Fibroblast of lung (primary cell): ENCODE measurements around the gene TLR6. TPM values are rescaled to one million over a fixed set of nuclear protein-coding genes. Genes with fewer than 3 reads are reported as not detected.

ENCODE experiments used
- DNase-seq, 2 donors: peaks; one replicate each; pipeline versions ENCODE4 v3.0.0 to v3.0.0-alpha.2; 2010; ENCODE audit warnings: low read depth in 2 of 2
- H2AFZ ChIP-seq: 2 replicates; pipeline ENCODE4 v1.5.1; 2012; ENCODE audit warnings: low read length, control low read depth, inconsistent platforms
- H3K27ac ChIP-seq: 2 replicates; pipeline ENCODE4 v1.5.1; 2011; ENCODE audit warnings: low read length, control low read depth; ENCODE audit not compliant: insufficient read depth
- H3K27me3 ChIP-seq: 2 replicates; pipeline ENCODE4 v1.5.1; 2011; ENCODE audit warnings: mild to moderate bottlenecking, low read length; ENCODE audit not compliant: control insufficient read depth, insufficient read depth
- H3K36me3 ChIP-seq: 2 replicates; pipeline ENCODE4 v1.5.1; 2011; ENCODE audit warnings: low read length; ENCODE audit not compliant: control insufficient read depth, insufficient read depth
- H3K4me1 ChIP-seq: 2 replicates; pipeline ENCODE4 v1.5.1; 2011; ENCODE audit warnings: low read length; ENCODE audit not compliant: control insufficient read depth, insufficient read depth; ENCODE audit errors: extremely low read depth
- H3K4me2 ChIP-seq: 2 replicates; pipeline ENCODE4 v1.5.1; 2011; ENCODE audit warnings: low read length, control low read depth; ENCODE audit not compliant: insufficient read depth; ENCODE audit errors: extremely low read depth
- H3K4me3 ChIP-seq, 4 experiments: fragments of 200-600 bp in 1 of 4; sonication (generic) in 1 of 4; replicated peaks in 1 of 4; 2 replicates each; pipeline ENCODE4 v1.5.1; 2011 to 2016; ENCODE audit warnings: low read length in 4 of 4, low read depth in 3 of 4, mild to moderate bottlenecking in 3 of 4, control low read depth in 2 of 4, inconsistent platforms in 1 of 4, mixed read lengths in 1 of 4; ENCODE audit not compliant: insufficient read depth in 1 of 4; ENCODE audit errors: control extremely low read depth in 1 of 4
- H3K79me2 ChIP-seq: 2 replicates; pipeline ENCODE4 v1.5.1; 2012; ENCODE audit warnings: mild to moderate bottlenecking, low read length, inconsistent platforms; ENCODE audit not compliant: control insufficient read depth, insufficient read depth
- H3K9ac ChIP-seq: 2 replicates; pipeline ENCODE4 v1.5.1; 2011; ENCODE audit warnings: mild to moderate bottlenecking, low read length, control low read depth; ENCODE audit not compliant: insufficient read depth
- H3K9me3 ChIP-seq: 2 replicates; pipeline ENCODE4 v1.5.1; 2012; ENCODE audit warnings: low read depth, low read length; ENCODE audit not compliant: control insufficient read depth, insufficient read depth
- H4K20me1 ChIP-seq: 2 replicates; pipeline ENCODE4 v1.5.1; 2011; ENCODE audit warnings: low read length; ENCODE audit not compliant: control insufficient read depth, insufficient read depth; ENCODE audit errors: extremely low read depth
- EZH2 ChIP-seq: IDR thresholded peaks from 2 replicates; pipeline ENCODE4 v1.5.1; 2012; ENCODE audit warnings: low read length, control low read depth, mild to moderate bottlenecking; ENCODE audit errors: missing control alignments
- polyA plus RNA-seq, 2 donors: library from polyadenylated mRNA; depleted of rRNA in 1 of 2; stranded (reverse) in 1 of 2; unstranded in 1 of 2; fragments of >200 nt; gene quantifications; 2 replicates each; pipeline ENCODE4 v1.2.1, GENCODE V29; 2011 to 2012; ENCODE audit warnings: missing spikeins in 1 of 2
- total RNA-seq: library from RNA; depleted of rRNA; stranded (reverse); fragments of >200 nt; gene quantifications from 2 replicates; pipeline ENCODE4 v1.2.1, GENCODE V29; 2014
- TF ChIP-seq, protein P1 (sequence below), 2 donors: IDR thresholded peaks in 1 of 2; conservative IDR thresholded peaks in 1 of 2; 1 replicate in 1 of 2; 2 replicates in 1 of 2; pipeline ENCODE4 v1.5.1; 2011 to 2012; ENCODE audit warnings: low read length in 2 of 2, control low read depth in 1 of 2, inconsistent platforms in 1 of 2, low read depth in 1 of 2, mild to moderate bottlenecking in 1 of 2

TLR6 gene
- total and polyA plus RNA-seq, 2 donors (not counting 1 experiment from before 2014, with no cell fraction given), result 1.9 to 2.3 TPM

DNA sequence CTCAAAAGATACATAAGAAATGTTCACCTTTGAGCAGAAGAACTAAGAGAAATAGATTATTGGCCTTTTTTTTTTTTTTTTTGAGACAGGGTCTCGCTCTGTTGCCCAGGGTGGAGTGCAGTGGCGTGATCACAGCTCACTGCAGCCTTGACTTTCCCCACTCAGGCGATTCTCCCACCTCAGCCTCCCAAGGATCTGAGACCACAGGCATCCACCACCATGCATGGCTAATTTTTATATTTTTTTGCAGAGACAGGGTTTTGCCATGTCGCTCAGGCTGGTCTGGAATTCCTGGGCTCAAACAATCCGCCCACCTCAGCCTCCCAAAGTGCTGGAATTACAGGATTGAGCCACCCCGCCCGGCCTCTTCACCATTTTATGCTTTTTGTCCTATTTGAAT, 2.9 kb upstream of the TLR6 start:
- H3K79me2 ChIP-seq, result no peaks in the 10 kb centered on the region
- H3K4me3 ChIP-seq, result no peak overlapping the region
- H4K20me1 ChIP-seq, result no peaks in the 10 kb centered on the region
- no peak overlapping the region for H2AFZ ChIP-seq
- peaks cover 11% of the 10 kb centered on the region for H3K4me1 ChIP-seq
- no peak for DNase-seq
- H3K36me3 ChIP-seq, result no peaks in the 10 kb centered on the region
- H3K9me3 ChIP-seq, result no peaks in the 10 kb centered on the region
- H3K27ac ChIP-seq, result no peak overlapping the region
- H3K4me2 ChIP-seq, result no peak overlapping the region
- no peak overlapping the region for H3K9ac ChIP-seq
- no peaks in the 10 kb centered on the region for H3K27me3 ChIP-seq
- TF ChIP-seq EZH2, result no peak
- TF ChIP-seq, protein P1, sequence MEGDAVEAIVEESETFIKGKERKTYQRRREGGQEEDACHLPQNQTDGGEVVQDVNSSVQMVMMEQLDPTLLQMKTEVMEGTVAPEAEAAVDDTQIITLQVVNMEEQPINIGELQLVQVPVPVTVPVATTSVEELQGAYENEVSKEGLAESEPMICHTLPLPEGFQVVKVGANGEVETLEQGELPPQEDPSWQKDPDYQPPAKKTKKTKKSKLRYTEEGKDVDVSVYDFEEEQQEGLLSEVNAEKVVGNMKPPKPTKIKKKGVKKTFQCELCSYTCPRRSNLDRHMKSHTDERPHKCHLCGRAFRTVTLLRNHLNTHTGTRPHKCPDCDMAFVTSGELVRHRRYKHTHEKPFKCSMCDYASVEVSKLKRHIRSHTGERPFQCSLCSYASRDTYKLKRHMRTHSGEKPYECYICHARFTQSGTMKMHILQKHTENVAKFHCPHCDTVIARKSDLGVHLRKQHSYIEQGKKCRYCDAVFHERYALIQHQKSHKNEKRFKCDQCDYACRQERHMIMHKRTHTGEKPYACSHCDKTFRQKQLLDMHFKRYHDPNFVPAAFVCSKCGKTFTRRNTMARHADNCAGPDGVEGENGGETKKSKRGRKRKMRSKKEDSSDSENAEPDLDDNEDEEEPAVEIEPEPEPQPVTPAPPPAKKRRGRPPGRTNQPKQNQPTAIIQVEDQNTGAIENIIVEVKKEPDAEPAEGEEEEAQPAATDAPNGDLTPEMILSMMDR (conservative IDR thresholded peaks at IDR 0.05 in 1 of 2, IDR thresholded peaks at IDR 0.05 in 1 of 2; ENCODE audit: low read depth in 1 of 2, low read length in 2 of 2), result no peak

DNA sequence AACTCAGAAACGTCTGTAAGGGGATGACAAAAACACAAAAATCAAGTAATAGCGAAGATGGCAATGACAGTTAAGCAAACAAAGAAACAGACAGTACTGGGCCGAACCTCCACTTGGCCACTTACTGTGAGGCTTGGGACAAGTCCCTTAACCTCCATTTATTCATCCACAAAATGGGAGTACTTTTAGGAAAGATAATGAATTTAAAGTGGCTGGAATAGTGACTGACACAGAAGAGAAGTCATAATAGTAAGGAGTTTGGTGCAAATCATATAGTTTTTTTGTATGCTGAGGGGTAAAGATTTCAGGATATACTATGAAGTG, 1.4 kb upstream of the TLR6 start:
- Histone ChIP-seq H3K9ac (no peak overlapping the region), H2AFZ (peak overlapping the region; percentile 35), H3K4me1 (peaks cover 11% of the 10 kb centered on the region), H3K4me2 (peak overlapping the region; percentile 73), H4K20me1 (no peaks in the 10 kb centered on the region), H3K79me2 (no peaks in the 10 kb centered on the region), H3K27ac (peak overlapping the region; percentile 66), H3K9me3 (no peaks in the 10 kb centered on the region), H3K27me3 (no peaks in the 10 kb centered on the region), H3K4me3 (no peak overlapping the region), H3K36me3 (no peaks in the 10 kb centered on the region)
- no peak for TF ChIP-seq EZH2
- TF ChIP-seq, protein P1 (conservative IDR thresholded peaks at IDR 0.05 in 1 of 2, IDR thresholded peaks at IDR 0.05 in 1 of 2; ENCODE audit: low read depth in 1 of 2, low read length in 2 of 2), result no peak
- DNase-seq, result no peak

DNA sequence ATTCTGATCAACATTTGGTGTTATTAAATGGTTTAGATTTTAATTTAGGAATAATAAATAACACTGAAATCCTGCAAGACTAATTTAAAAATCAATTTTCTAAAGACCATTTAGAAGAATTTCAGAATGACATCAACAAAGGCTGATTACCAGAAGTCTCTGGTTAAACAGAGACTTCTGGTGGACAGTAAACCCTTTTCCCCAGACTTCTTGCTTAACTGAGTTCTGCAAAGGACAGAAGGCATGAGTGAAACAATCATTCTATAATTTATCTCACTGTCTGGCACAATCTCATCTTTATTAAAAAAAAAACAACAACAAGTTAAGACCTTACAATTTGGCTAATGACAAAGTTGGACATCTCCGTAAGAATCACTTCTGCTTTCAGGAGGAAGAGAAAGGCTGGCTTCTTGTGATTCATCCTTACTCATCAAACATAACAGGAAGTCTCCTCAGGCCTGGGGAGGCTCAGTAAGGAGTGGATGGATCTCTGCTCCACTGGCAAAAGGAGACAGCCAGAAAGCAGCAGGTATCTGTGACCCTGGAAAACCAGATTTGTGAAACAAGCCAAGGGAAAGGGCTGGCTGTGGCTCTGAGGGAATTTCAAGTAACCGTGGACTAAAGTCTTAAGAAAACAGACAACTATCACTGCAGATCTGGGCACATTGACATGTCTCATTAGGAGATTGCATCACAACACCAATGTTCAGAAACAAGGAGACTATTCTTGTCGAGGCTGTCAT, 908 bp upstream of the TLR6 start:
- Histone ChIP-seq H3K4me3 (peak overlapping the region in 3 of 4 experiments; percentile 1 to 50 (median 20)), H3K9ac (no peak overlapping the region), H3K79me2 (no peaks in the 10 kb centered on the region), H3K27ac (peak overlapping the region; percentile 66), H3K4me2 (peak overlapping the region; percentile 73), H2AFZ (peak overlapping the region; percentile 35), H4K20me1 (no peaks in the 10 kb centered on the region), H3K9me3 (no peaks in the 10 kb centered on the region), H3K27me3 (no peaks in the 10 kb centered on the region), H3K36me3 (no peaks in the 10 kb centered on the region), H3K4me1 (peaks cover 11% of the 10 kb centered on the region)
- TF ChIP-seq EZH2, result no peak
- TF ChIP-seq, protein P1 (conservative IDR thresholded peaks at IDR 0.05 in 1 of 2, IDR thresholded peaks at IDR 0.05 in 1 of 2; ENCODE audit: low read depth in 1 of 2, low read length in 2 of 2), result no peak
- peak; percentile 87 to 93 for DNase-seq
